Mammary epithelial cell (primary cell): ENCODE results near the gene SULT1C2.

ENCODE experiments used
- CTCF ChIP-seq, 2 donors: IDR thresholded peaks in 1 of 2; conservative IDR thresholded peaks in 1 of 2; 2 replicates each; pipeline ENCODE4 v1.5.1; 2011 to 2012; ENCODE audit warnings: inconsistent platforms in 2 of 2, low read length in 2 of 2, mild to moderate bottlenecking in 2 of 2, control low read depth in 1 of 2, low read depth in 1 of 2; ENCODE audit not compliant: insufficient read depth in 1 of 2; ENCODE audit errors: extremely low read depth in 1 of 2
- EZH2 ChIP-seq: IDR thresholded peaks from 2 replicates; pipeline ENCODE4 v1.6.1; 2012; ENCODE audit warnings: low read length, inconsistent platforms, borderline replicate concordance

- TF ChIP-seq CTCF (conservative IDR thresholded peaks at IDR 0.05 in 1 of 2, IDR thresholded peaks at IDR 0.05 in 1 of 2; ENCODE audit: extremely low read depth in 1 of 2, insufficient read depth in 1 of 2, low read depth in 1 of 2, low read length in 2 of 2) (no peak), EZH2 (no peak)
These were observed 31.7 kb downstream of the SULT1C2 start for GRCh38 chr2:108320326-108320922.
